ENCODE results near the gene CCDC187.

DNA sequence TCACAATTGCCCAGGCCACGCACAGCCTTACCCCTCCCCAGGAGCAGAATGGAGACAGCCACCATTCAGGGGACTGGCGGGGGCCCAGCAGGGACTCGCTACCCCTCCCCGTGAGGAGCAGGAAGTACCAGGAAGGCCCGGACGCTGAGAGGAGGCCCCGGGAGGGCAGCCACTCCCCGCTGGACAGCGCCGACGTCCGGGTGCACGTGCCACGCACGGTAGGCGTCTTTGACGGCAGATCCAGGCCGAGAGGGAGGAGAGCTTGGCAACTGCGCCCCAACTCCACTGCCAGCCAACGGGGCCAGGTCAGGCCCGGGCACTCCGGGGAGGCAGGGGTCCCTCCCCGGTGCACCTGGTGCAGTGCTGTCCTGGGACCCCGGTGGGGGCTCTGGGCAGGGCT lies 45.7 kb upstream of the CCDC187 start:
- TF ChIP-seq CTCF (IDR thresholded peaks at IDR 0.05), result no peak
- TF ChIP-seq POLR2A (IDR thresholded peaks at IDR 0.05), result no peak
